ENCODE data around the gene MEG3. TPM values are rescaled to one million over a fixed set of nuclear protein-coding genes. Genes with fewer than 3 reads are reported as not detected.

Gene MEG3
- total and polyA plus RNA-seq, 2 donors from 2014 or later = 24.0 to 29.6 TPM

GRCh38 chr14:100824091-100824551 lies 1.8 kb upstream of the MEG3 start:
- FAIRE-seq (no peak), DNase-seq (peak; percentile 69 to 84 (median 79))
- no peaks in the 10 kb centered on the region for H3K27me3 ChIP-seq (ENCODE audit: control insufficient read depth, insufficient read depth, low read length)
- no peak overlapping the region for H3K9ac ChIP-seq (ENCODE audit: low read length in 3 of 3)
- H3K27ac ChIP-seq (ENCODE audit: low read depth in 2 of 2, low read length in 2 of 2) = no peak overlapping the region
- no peak overlapping the region for H3K4me3 ChIP-seq (ENCODE audit: low read length in 3 of 3)
- TF ChIP-seq, protein P1, sequence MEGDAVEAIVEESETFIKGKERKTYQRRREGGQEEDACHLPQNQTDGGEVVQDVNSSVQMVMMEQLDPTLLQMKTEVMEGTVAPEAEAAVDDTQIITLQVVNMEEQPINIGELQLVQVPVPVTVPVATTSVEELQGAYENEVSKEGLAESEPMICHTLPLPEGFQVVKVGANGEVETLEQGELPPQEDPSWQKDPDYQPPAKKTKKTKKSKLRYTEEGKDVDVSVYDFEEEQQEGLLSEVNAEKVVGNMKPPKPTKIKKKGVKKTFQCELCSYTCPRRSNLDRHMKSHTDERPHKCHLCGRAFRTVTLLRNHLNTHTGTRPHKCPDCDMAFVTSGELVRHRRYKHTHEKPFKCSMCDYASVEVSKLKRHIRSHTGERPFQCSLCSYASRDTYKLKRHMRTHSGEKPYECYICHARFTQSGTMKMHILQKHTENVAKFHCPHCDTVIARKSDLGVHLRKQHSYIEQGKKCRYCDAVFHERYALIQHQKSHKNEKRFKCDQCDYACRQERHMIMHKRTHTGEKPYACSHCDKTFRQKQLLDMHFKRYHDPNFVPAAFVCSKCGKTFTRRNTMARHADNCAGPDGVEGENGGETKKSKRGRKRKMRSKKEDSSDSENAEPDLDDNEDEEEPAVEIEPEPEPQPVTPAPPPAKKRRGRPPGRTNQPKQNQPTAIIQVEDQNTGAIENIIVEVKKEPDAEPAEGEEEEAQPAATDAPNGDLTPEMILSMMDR (IDR thresholded peaks at IDR 0.05; ENCODE audit: borderline replicate concordance, extremely low read depth, insufficient read depth) = no peak
- no peaks in the 10 kb centered on the region for H3K9me3 ChIP-seq (ENCODE audit: control insufficient read depth in 2 of 3, insufficient read depth in 1 of 3, low read length in 3 of 3)
- peaks cover 0 to 2% (median 2%) of the 10 kb centered on the region in 3 donors for H3K4me1 ChIP-seq (ENCODE audit: control insufficient read depth in 2 of 3, insufficient read depth in 2 of 3, low read depth in 1 of 3, low read length in 3 of 3)
- no peaks in the 10 kb centered on the region for H3K36me3 ChIP-seq (ENCODE audit: control insufficient read depth in 2 of 3, insufficient read depth in 3 of 3, low read length in 3 of 3)
- intact Hi-C loops (cut with DNase I) = no loop called here

DNA sequence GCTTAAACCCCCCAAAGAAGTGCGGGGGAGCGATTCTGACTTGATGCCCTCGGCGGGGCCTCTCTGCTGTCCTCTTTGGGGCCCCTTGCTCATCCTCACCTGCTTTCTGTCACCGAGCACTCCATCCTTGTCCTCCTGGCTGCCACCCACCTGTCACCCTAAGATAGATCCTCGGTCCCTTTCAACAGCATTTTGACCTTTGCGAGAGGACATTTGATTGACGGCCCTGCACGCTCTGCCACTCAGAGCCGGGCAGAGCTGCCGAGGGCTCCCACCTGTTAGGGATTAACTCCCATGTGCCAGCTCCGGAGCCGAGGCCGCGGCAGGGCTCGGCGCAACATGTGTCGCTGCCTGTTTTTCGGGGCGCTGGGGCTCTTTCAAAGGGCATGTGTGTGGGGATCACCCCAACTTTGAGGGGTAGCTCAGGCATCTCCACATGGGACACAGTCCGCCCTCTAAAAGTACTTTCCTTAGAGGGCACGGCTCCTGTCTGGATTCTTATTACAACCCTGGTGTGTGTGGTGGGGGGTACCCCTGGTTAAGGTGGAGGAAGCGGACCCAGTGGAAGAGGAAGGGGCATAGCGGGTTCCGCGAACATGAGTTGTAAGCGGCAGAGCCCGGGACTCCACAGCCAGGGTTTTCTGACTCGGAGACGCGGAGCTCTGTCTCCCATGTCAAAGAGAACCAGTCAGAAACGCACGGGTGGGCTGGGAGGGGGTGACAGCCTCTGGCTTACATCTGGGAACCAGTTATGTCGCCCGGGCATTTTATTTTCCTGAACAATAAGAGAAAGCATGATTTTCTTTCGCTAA lies 811 bp upstream of the MEG3 start:
- Histone ChIP-seq H3K9ac (ENCODE audit: low read length in 3 of 3) (no peak overlapping the region), H3K27me3 (ENCODE audit: control insufficient read depth, insufficient read depth, low read length) (no peaks in the 10 kb centered on the region), H3K4me3 (ENCODE audit: low read length in 3 of 3) (peak overlapping the region in 1 of 3 donors; percentile 35), H3K36me3 (ENCODE audit: control insufficient read depth in 2 of 3, insufficient read depth in 3 of 3, low read length in 3 of 3) (no peaks in the 10 kb centered on the region), H3K4me1 (ENCODE audit: control insufficient read depth in 2 of 3, insufficient read depth in 2 of 3, low read depth in 1 of 3, low read length in 3 of 3) (peaks cover 0 to 2% (median 2%) of the 10 kb centered on the region in 3 donors), H3K27ac (ENCODE audit: low read depth in 2 of 2, low read length in 2 of 2) (no peak overlapping the region), H3K9me3 (ENCODE audit: control insufficient read depth in 2 of 3, insufficient read depth in 1 of 3, low read length in 3 of 3) (no peaks in the 10 kb centered on the region)
- peak in 1 of 5 donors; percentile 42 for DNase-seq
- TF ChIP-seq, protein P1 (IDR thresholded peaks at IDR 0.05; ENCODE audit: borderline replicate concordance, extremely low read depth, insufficient read depth) = no peak
- intact Hi-C loops (cut with DNase I) = no loop called here
- no peak for FAIRE-seq

DNA sequence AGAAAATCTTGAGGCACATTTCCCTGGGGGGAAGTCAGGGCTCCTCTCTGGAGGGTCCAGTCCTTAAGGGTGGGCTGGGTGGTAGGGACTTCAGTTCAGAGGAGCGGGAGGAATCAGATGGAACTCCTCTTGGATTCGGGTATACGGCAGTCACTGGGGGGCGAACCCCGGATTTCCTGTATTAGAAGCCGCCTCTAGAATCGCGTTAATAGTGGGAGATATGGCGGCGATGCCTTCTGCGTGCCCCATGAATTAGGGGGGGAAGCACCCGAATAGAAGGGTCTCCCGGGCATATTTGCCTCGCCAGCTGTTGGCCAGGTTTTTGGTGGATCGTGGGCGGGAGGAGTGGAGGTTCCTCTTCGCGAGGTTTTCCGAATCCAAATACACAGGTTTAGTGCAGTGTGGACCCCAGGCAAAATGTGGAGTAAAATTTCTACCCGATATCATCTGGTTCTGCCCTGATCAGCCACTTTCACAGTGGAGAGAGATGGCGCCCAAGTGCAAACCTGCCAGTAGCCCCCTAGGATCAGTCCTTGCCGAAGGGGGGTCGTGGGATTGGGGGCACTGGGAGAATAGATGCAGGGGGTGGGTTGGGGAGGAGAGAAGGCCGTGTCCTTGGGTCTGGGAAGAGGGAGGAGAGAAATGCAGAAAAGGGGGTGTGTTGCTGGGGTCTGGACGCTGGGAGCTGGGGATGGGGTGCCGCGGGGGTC lies 628 bp downstream of the MEG3 start:
- Histone ChIP-seq H3K27ac (ENCODE audit: low read depth in 2 of 2, low read length in 2 of 2) (no peak overlapping the region), H3K9me3 (ENCODE audit: control insufficient read depth in 2 of 3, insufficient read depth in 1 of 3, low read length in 3 of 3) (no peaks in the 10 kb centered on the region), H3K4me1 (ENCODE audit: control insufficient read depth in 2 of 3, insufficient read depth in 2 of 3, low read depth in 1 of 3, low read length in 3 of 3) (peaks cover 0 to 2% (median 2%) of the 10 kb centered on the region in 3 donors), H3K36me3 (ENCODE audit: control insufficient read depth in 2 of 3, insufficient read depth in 3 of 3, low read length in 3 of 3) (no peaks in the 10 kb centered on the region), H3K4me3 (ENCODE audit: low read length in 3 of 3) (peak overlapping the region; percentile 36 to 51 (median 42)), H3K27me3 (ENCODE audit: control insufficient read depth, insufficient read depth, low read length) (no peaks in the 10 kb centered on the region), H3K9ac (ENCODE audit: low read length in 3 of 3) (peak overlapping the region in 1 of 3 donors; percentile 17)
- intact Hi-C loops (cut with DNase I) = no loop called here
- peak in 2 of 5 donors; percentile 28 to 41 for DNase-seq
- TF ChIP-seq, protein P1 (IDR thresholded peaks at IDR 0.05; ENCODE audit: borderline replicate concordance, extremely low read depth, insufficient read depth) = no peak
- no peak for FAIRE-seq

All from kidney (tissue), 14 donors.